Mucosa of descending colon (tissue), 3 donors: ENCODE results near the gene PRR14. TPM values are rescaled to one million over a fixed set of nuclear protein-coding genes. Genes with fewer than 3 reads are reported as not detected.

ENCODE experiments used
- ATAC-seq: fragments of 200-7000 bp; cut with Tn5 transposase; one replicate; pipeline ENCODE4 v1.9.1; 2020; ENCODE audit warnings: mild to moderate bottlenecking, moderate library complexity
- DNase-seq, 3 donors: peaks; one replicate each; pipeline ENCODE4 v3.0.0-alpha.2; 2020
- H3K36me3 ChIP-seq: fragments of 200-600 bp; one replicate; pipeline ENCODE4 v1.8.0; 2021; ENCODE audit warnings: low read depth, mild to moderate bottlenecking
- H3K4me1 ChIP-seq: fragments of 200-600 bp; one replicate; pipeline ENCODE4 v1.8.0; 2021; ENCODE audit warnings: low read depth, mild to moderate bottlenecking
- H3K4me3 ChIP-seq: fragments of 200-600 bp; one replicate; pipeline ENCODE4 v1.8.0; 2021; ENCODE audit warnings: mild to moderate bottlenecking
- H3K9me3 ChIP-seq: fragments of 200-600 bp; one replicate; pipeline ENCODE4 v1.8.0; 2021; ENCODE audit warnings: mild to moderate bottlenecking
- intact Hi-C, 2 donors: fragments of 100-400 bp; cut with DNase I in 1 of 2; cut with micrococcal nuclease in 1 of 2; formaldehyde crosslinking; loops; one replicate each; pipeline versions ENCODE4 v1.11.0 to v1.11.1; 2022; cut with DNase I, micrococcal nuclease
- total RNA-seq, 3 donors: library from RNA; stranded (reverse); fragmentation: NEBNext Ultra II Directional in 2 of 3; extraction: Animal tissue kit (Norgen Biotek cat#: 25700) in 2 of 3; gene quantifications; one replicate each; pipeline versions ENCODE4 v1.2.1 to v1.2.4, GENCODE V29; 2021 to 2023
- TF ChIP-seq, protein P1 (sequence below): fragments of 200-600 bp; IDR thresholded peaks from one replicate; pipeline ENCODE4 v1.8.0; 2022; ENCODE audit warnings: antibody characterized with exemption, mild to moderate bottlenecking
- donor health status: DM: no; HTN: no; CAD: no; lungs with moderate emphysema.
- donor health status: DM: no; HTN: no; CAD: no.
- donor health status: DM: no; HTN: yes; CAD: no.

The PRR14 gene
- total RNA-seq, 3 donors from 2014 or later: 42.1 to 65.6 (median 45.6) TPM

DNA sequence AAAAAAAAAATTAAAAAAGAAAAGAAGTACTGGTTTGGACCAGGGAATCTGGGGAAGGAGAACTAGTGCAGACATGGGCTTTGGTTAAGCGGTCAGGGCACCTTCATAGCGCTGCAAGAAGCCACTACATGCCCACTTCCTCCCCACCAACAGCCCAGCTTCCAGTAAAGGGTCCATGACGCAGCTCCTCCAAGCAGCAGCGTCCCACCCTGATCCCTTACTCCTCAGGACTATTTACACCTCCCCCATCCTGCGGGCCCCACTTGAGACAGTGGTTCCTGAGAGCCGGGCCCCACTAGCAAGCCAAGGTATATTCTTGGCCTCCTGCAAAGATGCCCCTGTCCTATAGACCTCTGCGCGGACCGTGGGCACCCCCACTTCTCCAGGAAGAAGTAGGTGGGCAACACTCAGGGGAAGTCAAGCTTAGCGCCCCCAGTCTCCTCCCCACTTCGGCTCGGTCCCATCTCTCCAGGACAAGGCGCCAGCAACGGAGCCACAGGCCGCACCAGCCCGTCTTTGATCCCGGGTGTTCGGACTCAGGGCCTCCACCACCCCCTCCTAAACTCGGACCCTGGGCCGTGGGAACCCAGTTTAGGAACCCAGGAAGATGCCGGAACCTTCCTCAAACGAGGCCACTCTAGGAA lies 913 bp upstream of the PRR14 start:
- no peaks in the 10 kb centered on the region for H3K9me3 ChIP-seq

DNA sequence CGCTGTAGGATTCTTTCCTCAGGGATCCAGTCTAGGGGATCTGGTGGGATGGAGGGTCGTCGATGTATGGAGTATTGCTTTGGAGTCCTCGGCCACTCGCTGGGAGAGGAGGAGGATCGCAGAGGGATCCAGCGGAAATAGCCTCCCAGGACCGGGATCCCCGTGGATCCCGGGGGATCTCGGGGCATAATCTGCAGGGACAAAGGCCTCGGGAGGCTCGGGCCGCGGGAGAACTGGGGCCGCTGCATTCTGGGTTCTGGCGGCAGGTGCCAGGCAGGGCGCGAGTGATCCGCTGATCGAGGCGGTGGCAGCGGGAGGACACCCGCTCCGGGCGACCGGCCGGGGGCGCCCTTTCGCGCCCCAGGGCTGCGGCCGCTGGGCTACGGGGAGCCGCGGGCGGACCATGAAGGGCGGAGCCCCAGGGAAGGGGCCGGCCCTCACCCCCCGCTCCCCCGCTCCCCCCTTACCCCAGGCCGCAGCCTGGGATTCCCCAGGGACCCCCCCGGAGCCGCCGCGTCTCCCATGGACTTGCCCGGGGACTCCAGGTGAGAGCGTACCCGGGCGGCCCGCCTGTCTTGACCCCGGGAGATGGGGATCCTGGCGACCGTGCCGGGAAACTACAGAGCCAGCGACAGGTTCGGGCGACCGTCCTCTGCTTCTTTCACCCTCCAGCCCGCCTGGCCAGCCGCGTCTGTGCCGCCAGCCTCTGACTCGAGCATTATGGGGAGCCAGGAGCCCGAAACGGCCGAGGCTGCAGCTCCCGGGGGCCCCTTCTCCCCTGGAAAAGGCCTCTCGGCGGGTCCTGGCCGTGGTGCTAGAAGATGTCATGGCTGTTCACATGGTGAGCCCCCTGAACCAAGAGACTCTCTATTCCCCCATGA lies 604 bp downstream of the PRR14 start:
- intact Hi-C loops: no loop called here
- DNase-seq (peak; percentile 65 to 86 (median 85)), ATAC-seq (peak; percentile 80)
- Histone ChIP-seq H3K4me3 (peak overlapping the region; percentile 82), H3K36me3 (peaks cover 4% of the 10 kb centered on the region), H3K4me1 (peaks cover 10% of the 10 kb centered on the region), H3K9me3 (no peaks in the 10 kb centered on the region)
- TF ChIP-seq, protein P1, sequence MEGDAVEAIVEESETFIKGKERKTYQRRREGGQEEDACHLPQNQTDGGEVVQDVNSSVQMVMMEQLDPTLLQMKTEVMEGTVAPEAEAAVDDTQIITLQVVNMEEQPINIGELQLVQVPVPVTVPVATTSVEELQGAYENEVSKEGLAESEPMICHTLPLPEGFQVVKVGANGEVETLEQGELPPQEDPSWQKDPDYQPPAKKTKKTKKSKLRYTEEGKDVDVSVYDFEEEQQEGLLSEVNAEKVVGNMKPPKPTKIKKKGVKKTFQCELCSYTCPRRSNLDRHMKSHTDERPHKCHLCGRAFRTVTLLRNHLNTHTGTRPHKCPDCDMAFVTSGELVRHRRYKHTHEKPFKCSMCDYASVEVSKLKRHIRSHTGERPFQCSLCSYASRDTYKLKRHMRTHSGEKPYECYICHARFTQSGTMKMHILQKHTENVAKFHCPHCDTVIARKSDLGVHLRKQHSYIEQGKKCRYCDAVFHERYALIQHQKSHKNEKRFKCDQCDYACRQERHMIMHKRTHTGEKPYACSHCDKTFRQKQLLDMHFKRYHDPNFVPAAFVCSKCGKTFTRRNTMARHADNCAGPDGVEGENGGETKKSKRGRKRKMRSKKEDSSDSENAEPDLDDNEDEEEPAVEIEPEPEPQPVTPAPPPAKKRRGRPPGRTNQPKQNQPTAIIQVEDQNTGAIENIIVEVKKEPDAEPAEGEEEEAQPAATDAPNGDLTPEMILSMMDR: peak; percentile 79

More for the DNA sequence above, 913 bp upstream of the PRR14 start:
- DNase-seq (peak in 1 of 3 donors; percentile 81), ATAC-seq (no peak)
- peak overlapping the region; percentile 82 for H3K4me3 ChIP-seq
- peaks cover under 1% of the 10 kb centered on the region for H3K36me3 ChIP-seq
- H3K4me1 ChIP-seq: peaks cover 10% of the 10 kb centered on the region
- TF ChIP-seq, protein P1: no peak
- intact Hi-C loops: no loop called here

DNA sequence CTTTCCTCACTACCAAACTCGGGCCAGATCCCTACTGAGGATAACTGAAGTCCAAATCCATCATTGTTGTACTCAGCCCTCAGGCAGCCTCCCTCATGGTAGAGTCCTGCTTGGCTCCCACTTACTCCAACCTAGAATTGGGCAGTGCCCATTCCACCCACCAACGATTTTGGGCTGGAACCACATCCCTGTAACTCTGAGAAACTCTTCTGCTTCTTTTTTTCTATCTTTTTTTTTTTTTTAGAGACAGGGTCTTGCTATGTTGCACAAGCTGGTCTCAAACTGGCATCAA lies 1.2 kb downstream of the PRR14 start:
- DNase-seq (no peak), ATAC-seq (no peak)
- intact Hi-C loops: no loop called here
- Histone ChIP-seq H3K4me1 (peaks cover 15% of the 10 kb centered on the region), H3K36me3 (peaks cover 4% of the 10 kb centered on the region), H3K4me3 (no peak overlapping the region), H3K9me3 (no peaks in the 10 kb centered on the region)
- TF ChIP-seq, protein P1: no peak

DNA sequence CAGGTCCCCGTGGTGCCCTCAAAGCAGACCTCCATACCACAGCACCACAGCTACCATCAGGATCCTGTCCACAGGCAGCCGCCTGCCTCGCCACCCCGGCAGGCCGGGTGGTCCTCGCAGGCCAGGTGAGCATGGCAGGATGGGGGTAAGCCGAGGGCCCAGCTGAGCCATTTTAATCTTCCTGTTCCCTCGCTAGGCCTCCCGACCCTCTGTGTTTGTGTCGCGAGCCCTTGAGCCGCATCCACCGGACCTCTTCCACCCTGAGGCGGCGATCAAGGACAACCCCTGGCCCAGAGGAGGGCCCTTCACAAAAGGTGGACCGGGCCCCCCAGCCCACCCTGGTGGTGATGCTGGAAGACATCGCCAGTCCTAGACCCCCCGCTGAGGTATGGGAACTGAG lies 2.0 kb downstream of the PRR14 start:
- Histone ChIP-seq H3K4me1 (peaks cover 22% of the 10 kb centered on the region), H3K4me3 (no peak overlapping the region), H3K9me3 (no peaks in the 10 kb centered on the region), H3K36me3 (peaks cover 4% of the 10 kb centered on the region)
- TF ChIP-seq, protein P1: no peak
- ATAC-seq (no peak), DNase-seq (no peak)
- intact Hi-C loops: no loop called here

DNA sequence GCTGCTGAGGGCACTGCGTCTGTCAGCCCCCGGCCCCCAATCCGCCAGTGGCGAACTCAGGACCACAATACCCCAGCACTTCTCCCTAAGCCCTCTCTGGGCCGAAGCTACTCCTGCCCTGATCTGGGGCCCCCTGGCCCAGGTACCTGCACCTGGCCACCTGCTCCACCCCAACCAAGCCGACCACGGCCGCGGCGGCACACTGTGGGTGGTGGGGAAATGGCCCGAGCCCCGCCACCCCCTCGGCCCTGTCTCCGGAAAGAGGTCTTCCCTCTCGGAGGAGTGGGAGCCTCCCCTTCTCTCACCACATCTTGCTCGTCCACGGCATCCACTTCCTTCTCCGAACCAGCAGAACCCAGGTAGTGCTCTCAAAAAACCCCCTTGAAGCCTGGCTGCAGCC lies 4.1 kb downstream of the PRR14 start:
- Histone ChIP-seq H3K4me3 (no peak overlapping the region), H3K4me1 (peaks cover 24% of the 10 kb centered on the region), H3K36me3 (peaks cover 8% of the 10 kb centered on the region), H3K9me3 (no peaks in the 10 kb centered on the region)
- intact Hi-C loops: no loop called here
- TF ChIP-seq, protein P1: no peak
- ATAC-seq (no peak), DNase-seq (no peak)
